Neural progenitor cell (in vitro differentiated cells): Measurements from ENCODE around the gene SBK2. TPM values are rescaled to one million over a fixed set of nuclear protein-coding genes. Genes with fewer than 3 reads are reported as not detected.

ENCODE experiments used
- DNase-seq: peaks from one replicate; pipeline ENCODE4 v3.0.0-alpha.2; 2016; ENCODE audit warnings: low spot score
- H2AFZ ChIP-seq: fragments of 200-600 bp; sonication (generic); replicated peaks from 2 replicates; pipeline ENCODE4 v1.6.1; 2016; ENCODE audit warnings: antibody characterized with exemption
- H3F3A ChIP-seq: fragments of 200-600 bp; sonication (generic); 2 replicates; pipeline ENCODE4 v1.6.1; 2016; ENCODE audit warnings: antibody characterized with exemption, low read depth
- H3K27ac ChIP-seq: fragments of 200-600 bp; sonication (generic); 2 replicates; pipeline ENCODE4 v1.5.1; 2016; ENCODE audit warnings: mild to moderate bottlenecking
- H3K27me3 ChIP-seq: fragments of 200-600 bp; sonication (generic); 2 replicates; pipeline ENCODE4 v1.6.1; 2016; ENCODE audit warnings: mild to moderate bottlenecking, moderate library complexity
- H3K36me3 ChIP-seq: fragments of 200-600 bp; sonication (generic); 2 replicates; pipeline ENCODE4 v1.5.1; 2016
- H3K4me1 ChIP-seq: fragments of 200-600 bp; sonication (generic); 2 replicates; pipeline ENCODE4 v1.6.1; 2016; ENCODE audit warnings: mixed run types
- H3K4me2 ChIP-seq: fragments of 200-600 bp; sonication (generic); 2 replicates; pipeline ENCODE4 v1.6.1; 2016
- H3K4me3 ChIP-seq: fragments of 200-600 bp; sonication (generic); 2 replicates; pipeline ENCODE4 v1.5.1; 2016
- H3K79me2 ChIP-seq: fragments of 200-600 bp; sonication (generic); 2 replicates; pipeline ENCODE4 v1.6.1; 2016; ENCODE audit warnings: low read depth
- H3K9ac ChIP-seq: fragments of 200-600 bp; sonication (generic); 2 replicates; pipeline ENCODE4 v1.6.1; 2016
- H3K9me3 ChIP-seq: fragments of 200-600 bp; sonication (generic); 2 replicates; pipeline ENCODE4 v1.5.1; 2016; ENCODE audit warnings: low read depth
- H4K20me1 ChIP-seq: fragments of 200-600 bp; sonication (generic); 2 replicates; pipeline ENCODE4 v1.6.1; 2016; ENCODE audit warnings: low read depth
- H3K27ac Mint-ChIP-seq: 3 replicates; pipeline ENCODE4 v1.8.0; 2021; ENCODE audit warnings: mixed read lengths
- H3K27me3 Mint-ChIP-seq: 2 replicates; pipeline ENCODE4 v1.8.0; 2022; ENCODE audit warnings: low read depth, mild to moderate bottlenecking, inconsistent platforms, moderate library complexity, mixed read lengths; ENCODE audit not compliant: insufficient read depth
- H3K36me3 Mint-ChIP-seq: 3 replicates; pipeline ENCODE4 v1.8.0; 2021; ENCODE audit warnings: mixed read lengths
- H3K4me1 Mint-ChIP-seq: 3 replicates; pipeline ENCODE4 v1.8.0; 2021; ENCODE audit warnings: mixed read lengths
- H3K4me3 Mint-ChIP-seq: 3 replicates; pipeline ENCODE4 v1.8.0; 2021; ENCODE audit warnings: mild to moderate bottlenecking, moderate library complexity, mixed read lengths
- H3K9me3 Mint-ChIP-seq: 3 replicates; pipeline ENCODE4 v1.8.0; 2020; ENCODE audit warnings: mixed read lengths
- CTCF ChIP-seq: fragments of 200-600 bp; sonication (generic); IDR thresholded peaks from 2 replicates; pipeline ENCODE4 v1.5.1; 2017; ENCODE audit warnings: antibody characterized with exemption, mild to moderate bottlenecking
- EZH2 ChIP-seq: fragments of 200-600 bp; sonication (generic); IDR thresholded peaks from 2 replicates; pipeline ENCODE4 v1.6.1; 2017; ENCODE audit warnings: antibody characterized with exemption, mild to moderate bottlenecking, moderate library complexity
- EZH2phosphoT487 ChIP-seq: fragments of 200-600 bp; sonication (generic); IDR thresholded peaks from 2 replicates; pipeline ENCODE4 v1.6.1; 2017; ENCODE audit warnings: antibody characterized with exemption
- total RNA-seq: library from RNA; depleted of rRNA; stranded (reverse); fragments of >200 nt; gene quantifications from 2 replicates; pipeline ENCODE4 v1.2.3, GENCODE V29; 2015; ENCODE audit warnings: low replicate concordance

The SBK2 gene
- total RNA-seq, 1 donor from 2014 or later = not detected

- H3F3A ChIP-seq = peaks cover 29% of the 10 kb centered on the region
- H3K27ac ChIP-seq = peak overlapping the region; percentile 59
- H2AFZ ChIP-seq = no peak overlapping the region
- H3K4me3 Mint-ChIP-seq = no peak overlapping the region
- H3K4me2 ChIP-seq = peak overlapping the region; percentile 49
- peak; percentile 42 for DNase-seq
- H3K36me3 Mint-ChIP-seq = peaks cover 3% of the 10 kb centered on the region
- no peak overlapping the region for H3K9ac ChIP-seq
- H4K20me1 ChIP-seq = no peaks in the 10 kb centered on the region
- peaks cover 47% of the 10 kb centered on the region for H3K4me1 ChIP-seq
- no peaks in the 10 kb centered on the region for H3K36me3 ChIP-seq
- no peaks in the 10 kb centered on the region for H3K27me3 ChIP-seq
- peak overlapping the region; percentile 94 for H3K27ac Mint-ChIP-seq
- H3K4me1 Mint-ChIP-seq = peaks cover 37% of the 10 kb centered on the region
- H3K27me3 Mint-ChIP-seq = peaks cover 21% of the 10 kb centered on the region
- no peaks in the 10 kb centered on the region for H3K9me3 ChIP-seq
- H3K4me3 ChIP-seq = no peak overlapping the region
- TF ChIP-seq EZH2phosphoT487 (no peak), CTCF (no peak), EZH2 (no peak)
- peaks cover 6% of the 10 kb centered on the region for H3K9me3 Mint-ChIP-seq
- H3K79me2 ChIP-seq = no peaks in the 10 kb centered on the region
Measured at GRCh38 chr19:55546822-55547614, 10.1 kb upstream of the SBK2 start.

GRCh38 chr19:55546011-55546410 is 9.1 kb upstream of the SBK2 start:
- no peaks in the 10 kb centered on the region for H3K27me3 ChIP-seq
- no peaks in the 10 kb centered on the region for H3K9me3 ChIP-seq
- H3K9me3 Mint-ChIP-seq = peaks cover 8% of the 10 kb centered on the region
- peaks cover 29% of the 10 kb centered on the region for H3F3A ChIP-seq
- no peak overlapping the region for H3K4me3 ChIP-seq
- H3K36me3 ChIP-seq = no peaks in the 10 kb centered on the region
- no peaks in the 10 kb centered on the region for H3K79me2 ChIP-seq
- peaks cover 37% of the 10 kb centered on the region for H3K4me1 Mint-ChIP-seq
- H3K36me3 Mint-ChIP-seq = peaks cover 3% of the 10 kb centered on the region
- no peaks in the 10 kb centered on the region for H4K20me1 ChIP-seq
- no peak overlapping the region for H3K27ac ChIP-seq
- peak overlapping the region; percentile 67 for H3K27ac Mint-ChIP-seq
- no peak for DNase-seq
- peak overlapping the region; percentile 49 for H3K4me2 ChIP-seq
- TF ChIP-seq CTCF (no peak), EZH2 (no peak), EZH2phosphoT487 (no peak)
- H3K4me3 Mint-ChIP-seq = peak overlapping the region; percentile 3
- peak overlapping the region; percentile 32 for H3K9ac ChIP-seq
- H2AFZ ChIP-seq = peak overlapping the region; percentile 57
- H3K4me1 ChIP-seq = peaks cover 45% of the 10 kb centered on the region
- peaks cover 11% of the 10 kb centered on the region for H3K27me3 Mint-ChIP-seq

- Histone ChIP-seq H3K4me1 (peaks cover 40% of the 10 kb centered on the region), H3K36me3 (no peaks in the 10 kb centered on the region), H2AFZ (peak within 1 kb of the TSS; percentile 57), H3F3A (peaks cover 24% of the 10 kb centered on the region), H3K27ac (no peak within 1 kb of the TSS), H3K4me3 (no peak within 1 kb of the TSS), H3K9ac (peak within 1 kb of the TSS; percentile 32), H4K20me1 (no peaks in the 10 kb centered on the region), H3K27me3 (no peaks in the 10 kb centered on the region), H3K4me2 (peak within 1 kb of the TSS; percentile 49), H3K9me3 (no peaks in the 10 kb centered on the region), H3K79me2 (no peaks in the 10 kb centered on the region)
- H3K36me3 Mint-ChIP-seq = peaks cover 3% of the 10 kb centered on the region
- peak within 1 kb of the TSS; percentile 91 for H3K27ac Mint-ChIP-seq
- H3K27me3 Mint-ChIP-seq = peaks cover 11% of the 10 kb centered on the region
- DNase-seq = no peak
- H3K4me3 Mint-ChIP-seq = peak within 1 kb of the TSS; percentile 3
- H3K9me3 Mint-ChIP-seq = peaks cover 8% of the 10 kb centered on the region
- H3K4me1 Mint-ChIP-seq = peaks cover 34% of the 10 kb centered on the region
- no peak for TF ChIP-seq CTCF
- TF ChIP-seq EZH2 = no peak
- TF ChIP-seq EZH2phosphoT487 = no peak
Measured at GRCh38 chr19:55545443-55545842, 8.5 kb upstream of the SBK2 start, which contains the start of gene SBK3. Gene SBK3 (minus strand): TSS chr19:55545543. CDS start chr19:55545543, 0 bp downstream.
